HepG2 (cell line): ENCODE data around the gene MXRA7. TPM values are rescaled to one million over a fixed set of nuclear protein-coding genes. Genes with fewer than 3 reads are reported as not detected.
A peak's percentile ranks its signal among the peaks of the same experiment; 100 is the strongest.

Experiments
- BRCA1 ChIP-seq: sonication (generic); formaldehyde crosslinking; IDR thresholded peaks from 2 replicates; pipeline ENCODE4 v1.4.0; 2020; ENCODE audit warnings: missing genetic modification reagents
- BRF2 ChIP-seq: sonication (generic); formaldehyde crosslinking; IDR thresholded peaks from 2 replicates; pipeline ENCODE4 v1.8.1; 2022; ENCODE audit warnings: mild to moderate bottlenecking, missing genetic modification reagents
- CREB3 ChIP-seq: sonication (generic); formaldehyde crosslinking; IDR thresholded peaks from 2 replicates; pipeline ENCODE4 v1.5.0; 2020; ENCODE audit warnings: missing genetic modification reagents
- FLYWCH1 ChIP-seq: sonication (generic); formaldehyde crosslinking; IDR thresholded peaks from 2 replicates; pipeline ENCODE4 v1.8.1; 2023; ENCODE audit warnings: mild to moderate bottlenecking, missing genetic modification reagents
- GPBP1L1 ChIP-seq: sonication (generic); formaldehyde crosslinking; IDR thresholded peaks from 2 replicates; pipeline ENCODE4 v1.5.0; 2020; ENCODE audit warnings: mild to moderate bottlenecking, missing genetic modification reagents
- GZF1 ChIP-seq: sonication (generic); formaldehyde crosslinking; IDR thresholded peaks from 2 replicates; pipeline ENCODE4 v1.5.1; 2020; ENCODE audit warnings: mild to moderate bottlenecking, missing genetic modification reagents
- NFKBIZ ChIP-seq: IDR thresholded peaks from 2 replicates; pipeline ENCODE4 v1.6.1; 2018; ENCODE audit warnings: missing genetic modification reagents, missing compliant biosample characterization
- PHB2 ChIP-seq: fragments of 450-650 bp; IDR thresholded peaks from 2 replicates; pipeline ENCODE4 v1.6.1; 2018; ENCODE audit not compliant: partially characterized antibody
- SIN3A ChIP-seq: IDR thresholded peaks from 2 replicates; pipeline ENCODE4 v1.6.1; 2011; ENCODE audit warnings: low read depth, mild to moderate bottlenecking, control low read depth, low read length, borderline replicate concordance
- TARDBP ChIP-seq: sonication (generic); formaldehyde crosslinking; IDR thresholded peaks from 2 replicates; pipeline ENCODE4 v1.8.0; 2022; ENCODE audit warnings: mild to moderate bottlenecking, missing genetic modification reagents
- TGIF2 ChIP-seq: IDR thresholded peaks from 2 replicates; pipeline ENCODE4 v1.6.1; 2016; ENCODE audit warnings: control low read depth, missing compliant biosample characterization
- USF2 ChIP-seq, 2 experiments: sonication (generic) in 1 of 2; formaldehyde crosslinking in 1 of 2; IDR thresholded peaks; 2 replicates each; pipeline versions ENCODE4 v1.5.1 to v1.6.1; 2011 to 2020; ENCODE audit warnings: borderline replicate concordance in 1 of 2, low read depth in 1 of 2, low read length in 1 of 2, mild to moderate bottlenecking in 1 of 2, missing genetic modification reagents in 1 of 2, moderate library complexity in 1 of 2
- ZBTB38 ChIP-seq: sonication (generic); formaldehyde crosslinking; IDR thresholded peaks from 2 replicates; pipeline ENCODE4 v1.5.1; 2020; ENCODE audit warnings: mild to moderate bottlenecking, missing genetic modification reagents
- ZKSCAN5 ChIP-seq: sonication (generic); formaldehyde crosslinking; IDR thresholded peaks from 2 replicates; pipeline ENCODE4 v1.5.1; 2020; ENCODE audit warnings: mild to moderate bottlenecking, missing genetic modification reagents
- ZNF142 ChIP-seq: sonication (generic); formaldehyde crosslinking; IDR thresholded peaks from 2 replicates; pipeline ENCODE4 v1.4.0; 2020; ENCODE audit warnings: missing genetic modification reagents
- ZNF335 ChIP-seq: sonication (generic); formaldehyde crosslinking; IDR thresholded peaks from 2 replicates; pipeline ENCODE4 v1.4.0; 2020; ENCODE audit warnings: missing genetic modification reagents
- ZNF572 ChIP-seq: sonication (generic); formaldehyde crosslinking; IDR thresholded peaks from 2 replicates; pipeline ENCODE4 v1.5.1; 2020; ENCODE audit warnings: mild to moderate bottlenecking, missing genetic modification reagents
- polyA plus RNA-seq, 8 experiments: library from polyadenylated mRNA; depleted of rRNA in 3 of 8; stranded (reverse) in 7 of 8; unstranded in 1 of 8; fragments of >200 nt; fragmentation: Illumina TruSeq in 4 of 8; extraction: Trizol in 4 of 8; gene quantifications; 2 replicates each; pipeline versions ENCODE4 v1.2.1 to v1.2.3, GENCODE V29; 2011 to 2016; ENCODE audit warnings: low read depth in 4 of 8, missing spikeins in 1 of 8, mixed read lengths in 1 of 8; ENCODE audit not compliant: insufficient read depth in 1 of 8
- total RNA-seq, 5 experiments: library from RNA; depleted of rRNA; stranded (reverse); fragments of >200 nt; fragmentation: Illumina TruSeq; extraction: Trizol; gene quantifications; 2 replicates each; pipeline ENCODE4 v1.2.3, GENCODE V29; 2016; ENCODE audit warnings: low read depth in 1 of 5

Gene MXRA7
- total and polyA plus RNA-seq, 2 of the 13 experiments (the other 11 are each of a cell fraction or from before 2014, with no cell fraction given): 44.8 to 112 TPM

- TF ChIP-seq ZNF142 (CRISPR knock-in tag): no peak
- no peak for TF ChIP-seq PHB2
- no peak for TF ChIP-seq USF2 (IDR thresholded peaks at IDR 0.05; ENCODE audit: low read depth, low read length)
- TF ChIP-seq USF2 (CRISPR knock-in tag; IDR thresholded peaks at IDR 0.05; ENCODE audit: borderline replicate concordance): no peak
- TF ChIP-seq SIN3A: no peak
- no peak for TF ChIP-seq ZNF335
- TF ChIP-seq BRF2 (CRISPR knock-in tag): no peak
- no peak for TF ChIP-seq BRCA1 (CRISPR knock-in tag)
- TF ChIP-seq ZKSCAN5 (CRISPR knock-in tag): no peak
- no peak for TF ChIP-seq CREB3 (CRISPR knock-in tag)
- peak; percentile 75 for TF ChIP-seq ZBTB38 (CRISPR knock-in tag)
- no peak for TF ChIP-seq TARDBP (CRISPR knock-in tag)
- TF ChIP-seq GPBP1L1 (CRISPR knock-in tag): no peak
- TF ChIP-seq FLYWCH1: no peak
- TF ChIP-seq NFKBIZ (CRISPR knock-in tag): no peak
- TF ChIP-seq GZF1: no peak
- peak; percentile 78; the same call in 1 of the 2 replicates for TF ChIP-seq ZNF572 (CRISPR knock-in tag)
- no peak for TF ChIP-seq TGIF2 (CRISPR knock-in tag)
Observed at GRCh38 chr17:76707985-76708807, 2.6 kb downstream of the MXRA7 start (continued).
